Activated B cell treated with CpG ODN at 0.5 μM for 24 hours (primary cell): ENCODE data around the gene PCDH9. TPM values are rescaled to one million over a fixed set of nuclear protein-coding genes. Genes with fewer than 3 reads are reported as not detected.

ENCODE experiments used
- ATAC-seq: fragments of 200-7000 bp; cut with Tn5 transposase; one replicate; pipeline ENCODE4 v1.10.0; 2021; ENCODE audit warnings: low read depth, mild to moderate bottlenecking, moderate library complexity
- CTCF ChIA-PET: fragments of 350-600 bp; sonication (Branson Sonifier 250); formaldehyde crosslinking; loops from one replicate; lab custom pipeline; 2021; ENCODE audit warnings: antibody characterized with exemption; lab: Charles Lee
- POLR2A ChIA-PET: fragments of 350-600 bp; sonication (Branson Sonifier 250); formaldehyde crosslinking; loops from one replicate; lab custom pipeline; 2021; ENCODE audit warnings: antibody characterized with exemption; lab: Charles Lee
- DNase-seq: peaks from one replicate; pipeline ENCODE4 v3.0.0; 2022
- H3K27ac Mint-ChIP-seq: one replicate; pipeline ENCODE4 v1.8.0; 2020; ENCODE audit warnings: mixed read lengths
- H3K27me3 Mint-ChIP-seq: one replicate; pipeline ENCODE4 v1.8.0; 2021; ENCODE audit warnings: mixed read lengths
- H3K36me3 Mint-ChIP-seq: one replicate; pipeline ENCODE4 v1.8.0; 2021; ENCODE audit warnings: low read depth, mixed read lengths
- H3K4me1 Mint-ChIP-seq: one replicate; pipeline ENCODE4 v1.8.0; 2021; ENCODE audit warnings: mixed read lengths
- H3K4me3 Mint-ChIP-seq: one replicate; pipeline ENCODE4 v1.8.0; 2020; ENCODE audit warnings: mild to moderate bottlenecking, mixed read lengths
- H3K9me3 Mint-ChIP-seq: one replicate; pipeline ENCODE4 v1.8.0; 2020; ENCODE audit warnings: mixed read lengths
- intact Hi-C: fragments of 100-400 bp; cut with micrococcal nuclease; formaldehyde crosslinking; loops from one replicate; pipeline ENCODE4 v1.15.1; 2024
- total RNA-seq: library from RNA; stranded (reverse); gene quantifications from 2 replicates; pipeline ENCODE4 v1.2.3, GENCODE V29; 2022
- TF ChIP-seq, protein P1 (sequence below): fragments of 200-600 bp; IDR thresholded peaks from one replicate; pipeline ENCODE4 v1.8.0; 2022; ENCODE audit warnings: antibody characterized with exemption, mild to moderate bottlenecking

Gene PCDH9
- total RNA-seq, 1 donor from 2014 or later, result 6.4 TPM

GRCh38 chr13:66967811-66968597, 262.1 kb downstream of the PCDH9 start:
- Mint-ChIP-seq H3K27ac (no peak overlapping the region), H3K9me3 (no peaks in the 10 kb centered on the region), H3K4me1 (peaks cover 9% of the 10 kb centered on the region), H3K36me3 (no peaks in the 10 kb centered on the region), H3K4me3 (no peak overlapping the region), H3K27me3 (no peaks in the 10 kb centered on the region)
- TF ChIP-seq, protein P1, sequence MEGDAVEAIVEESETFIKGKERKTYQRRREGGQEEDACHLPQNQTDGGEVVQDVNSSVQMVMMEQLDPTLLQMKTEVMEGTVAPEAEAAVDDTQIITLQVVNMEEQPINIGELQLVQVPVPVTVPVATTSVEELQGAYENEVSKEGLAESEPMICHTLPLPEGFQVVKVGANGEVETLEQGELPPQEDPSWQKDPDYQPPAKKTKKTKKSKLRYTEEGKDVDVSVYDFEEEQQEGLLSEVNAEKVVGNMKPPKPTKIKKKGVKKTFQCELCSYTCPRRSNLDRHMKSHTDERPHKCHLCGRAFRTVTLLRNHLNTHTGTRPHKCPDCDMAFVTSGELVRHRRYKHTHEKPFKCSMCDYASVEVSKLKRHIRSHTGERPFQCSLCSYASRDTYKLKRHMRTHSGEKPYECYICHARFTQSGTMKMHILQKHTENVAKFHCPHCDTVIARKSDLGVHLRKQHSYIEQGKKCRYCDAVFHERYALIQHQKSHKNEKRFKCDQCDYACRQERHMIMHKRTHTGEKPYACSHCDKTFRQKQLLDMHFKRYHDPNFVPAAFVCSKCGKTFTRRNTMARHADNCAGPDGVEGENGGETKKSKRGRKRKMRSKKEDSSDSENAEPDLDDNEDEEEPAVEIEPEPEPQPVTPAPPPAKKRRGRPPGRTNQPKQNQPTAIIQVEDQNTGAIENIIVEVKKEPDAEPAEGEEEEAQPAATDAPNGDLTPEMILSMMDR, result no peak
- intact Hi-C loops, result no loop called here
- ChIA-PET POLR2A (no interaction called here), CTCF (no interaction called here)
- ATAC-seq, result no peak
- no peak for DNase-seq

GRCh38 chr13:66965181-66965580, 265.0 kb downstream of the PCDH9 start:
- peaks cover 5% of the 10 kb centered on the region for H3K4me1 Mint-ChIP-seq
- H3K4me3 Mint-ChIP-seq, result no peak overlapping the region
- ChIA-PET POLR2A (no interaction called here), CTCF (no interaction called here)
- H3K27ac Mint-ChIP-seq, result no peak overlapping the region
- intact Hi-C loops, result no loop called here
- TF ChIP-seq, protein P1, result no peak
- DNase-seq, result no peak
- no peaks in the 10 kb centered on the region for H3K9me3 Mint-ChIP-seq
- ATAC-seq, result no peak
- no peaks in the 10 kb centered on the region for H3K27me3 Mint-ChIP-seq
- H3K36me3 Mint-ChIP-seq, result no peaks in the 10 kb centered on the region

- Mint-ChIP-seq H3K9me3 (no peaks in the 10 kb centered on the region), H3K27me3 (no peaks in the 10 kb centered on the region), H3K4me1 (peaks cover 7% of the 10 kb centered on the region), H3K27ac (no peak overlapping the region), H3K36me3 (no peaks in the 10 kb centered on the region), H3K4me3 (no peak overlapping the region)
- intact Hi-C loops, result no loop called here
- ATAC-seq (no peak), DNase-seq (no peak)
- TF ChIP-seq, protein P1, result no peak
- CTCF ChIA-PET, result no interaction called here
- POLR2A ChIA-PET, result no interaction called here
Observed at GRCh38 chr13:66962953-66963352, 267.2 kb downstream of the PCDH9 start.

DNA sequence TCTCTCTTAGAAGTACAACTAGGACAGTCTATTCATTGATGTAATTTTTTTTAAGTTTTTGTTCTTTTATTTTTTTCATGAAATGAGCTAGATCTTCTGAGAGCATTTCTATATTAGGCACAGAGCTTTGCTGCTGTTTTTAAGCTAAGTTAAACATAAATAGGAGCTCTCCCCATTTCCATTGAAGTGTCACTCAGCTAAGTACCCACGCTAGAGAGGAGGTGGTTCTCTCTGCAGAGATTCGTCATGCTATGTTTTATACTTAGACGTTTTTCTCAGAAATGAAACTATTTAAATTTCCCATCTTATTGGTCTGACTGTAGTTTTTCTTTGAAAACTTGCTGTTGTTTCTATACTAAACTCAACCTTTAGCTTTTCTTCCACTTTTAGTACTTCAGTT, 271.5 kb downstream of the PCDH9 start:
- DNase-seq (no peak), ATAC-seq (no peak)
- Mint-ChIP-seq H3K4me1 (peaks cover 6% of the 10 kb centered on the region), H3K9me3 (no peaks in the 10 kb centered on the region), H3K4me3 (no peak overlapping the region), H3K27ac (no peak overlapping the region), H3K27me3 (no peaks in the 10 kb centered on the region), H3K36me3 (no peaks in the 10 kb centered on the region)
- TF ChIP-seq, protein P1, result no peak
- ChIA-PET CTCF (no interaction called here), POLR2A (no interaction called here)
- intact Hi-C loops, result no loop called here

GRCh38 chr13:66952507-66952906, 277.6 kb downstream of the PCDH9 start:
- ChIA-PET CTCF (no interaction called here), POLR2A (no interaction called here)
- peaks cover 2% of the 10 kb centered on the region for H3K4me1 Mint-ChIP-seq
- intact Hi-C loops, result no loop called here
- no peak overlapping the region for H3K27ac Mint-ChIP-seq
- ATAC-seq, result no peak
- H3K36me3 Mint-ChIP-seq, result no peaks in the 10 kb centered on the region
- H3K9me3 Mint-ChIP-seq, result no peaks in the 10 kb centered on the region
- no peak overlapping the region for H3K4me3 Mint-ChIP-seq
- H3K27me3 Mint-ChIP-seq, result no peaks in the 10 kb centered on the region
- TF ChIP-seq, protein P1, result no peak
- DNase-seq, result no peak
